OCI-LY7 (cell line): ENCODE measurements around the gene PRIMA1. TPM values are rescaled to one million over a fixed set of nuclear protein-coding genes. Genes with fewer than 3 reads are reported as not detected.

Experiments
- Bru-seq: library from RNA; stranded (reverse); fragments of 400-500 nt; gene quantifications from one replicate; lab custom pipeline; 2021; lab: Mats Ljungman, UMichigan
- BruChase-seq, 2 experiments: library from RNA; stranded (reverse); fragments of 400-500 nt; gene quantifications; one replicate each; lab custom pipeline; 2021; lab: Mats Ljungman, UMichigan
- BruUV-seq: library from RNA; stranded (reverse); fragments of 400-500 nt; replicated peaks from 2 replicates; lab custom pipeline; 2021; lab: Mats Ljungman, UMichigan
- CTCF ChIA-PET: fragments of 300-600 bp; sonication (Branson Sonifier 250); formaldehyde crosslinking; loops from one replicate; lab custom pipeline; 2022; ENCODE audit warnings: antibody characterized with exemption; ENCODE audit not compliant: unreplicated experiment; lab: Charles Lee
- POLR2A ChIA-PET: fragments of 300-600 bp; sonication (Branson Sonifier 250); formaldehyde crosslinking; loops from one replicate; lab custom pipeline; 2022; ENCODE audit warnings: antibody characterized with exemption; lab: Charles Lee
- DNase-seq: peaks from one replicate; pipeline ENCODE4 v3.0.0-alpha.2; 2015; ENCODE audit warnings: low spot score
- H2AFZ ChIP-seq: fragments of 200-600 bp; sonication (generic), shearing (Covaris generic); 2 replicates; pipeline ENCODE4 v1.6.1; 2014; ENCODE audit warnings: mild to moderate bottlenecking, antibody characterized with exemption, low read length, moderate library complexity
- H3K27ac ChIP-seq: fragments of 200-600 bp; sonication (generic); 2 replicates; pipeline ENCODE4 v1.5.1; 2014; ENCODE audit warnings: mixed run types, low read depth, mild to moderate bottlenecking, moderate library complexity, low read length, inconsistent platforms; ENCODE audit not compliant: poor library complexity, severe bottlenecking
- H3K36me3 ChIP-seq: fragments of 200-600 bp; sonication (generic); 2 replicates; pipeline ENCODE4 v1.6.1; 2014; ENCODE audit warnings: mild to moderate bottlenecking, antibody characterized with exemption, low read length, moderate library complexity, mixed read lengths; ENCODE audit not compliant: insufficient read depth
- H3K4me1 ChIP-seq: fragments of 200-600 bp; sonication (generic); 2 replicates; pipeline ENCODE4 v1.5.1; 2014; ENCODE audit warnings: mild to moderate bottlenecking, low read length; ENCODE audit not compliant: insufficient read depth, poor library complexity, severe bottlenecking
- H3K4me2 ChIP-seq: fragments of 200-600 bp; sonication (generic); 2 replicates; pipeline ENCODE4 v1.6.1; 2014; ENCODE audit warnings: mild to moderate bottlenecking, low read length
- H3K4me3 ChIP-seq: fragments of 200-600 bp; sonication (generic); 2 replicates; pipeline ENCODE4 v1.5.1; 2014; ENCODE audit warnings: mild to moderate bottlenecking, low read depth, low read length; ENCODE audit not compliant: poor library complexity, severe bottlenecking
- H3K79me2 ChIP-seq: fragments of 200-600 bp; sonication (generic); 2 replicates; pipeline ENCODE4 v1.6.1; 2016; ENCODE audit warnings: low read depth, mild to moderate bottlenecking, low read length, moderate library complexity, mixed read lengths; ENCODE audit not compliant: insufficient read depth
- H3K9me2 ChIP-seq: fragments of 200-600 bp; sonication (generic); 2 replicates; pipeline ENCODE4 v1.6.1; 2016; ENCODE audit warnings: mild to moderate bottlenecking, low read length, mixed read lengths; ENCODE audit not compliant: insufficient read depth
- H3K9me3 ChIP-seq: fragments of 200-600 bp; sonication (generic); 2 replicates; pipeline ENCODE4 v1.6.1; 2014; ENCODE audit warnings: mild to moderate bottlenecking, mixed run types, low read length, mixed read lengths
- H4K20me1 ChIP-seq: fragments of 200-600 bp; sonication (generic); 2 replicates; pipeline ENCODE4 v1.6.1; 2014; ENCODE audit warnings: mild to moderate bottlenecking, antibody characterized with exemption, low read length, moderate library complexity, mixed read lengths; ENCODE audit not compliant: insufficient read depth
- CTCF ChIP-seq: fragments of 200-600 bp; sonication (generic); conservative IDR thresholded peaks from 2 replicates; pipeline ENCODE4 v1.5.1; 2014; ENCODE audit warnings: mild to moderate bottlenecking, antibody characterized with exemption, low read length, moderate library complexity, mixed read lengths
- EZH2phosphoT487 ChIP-seq: fragments of 200-600 bp; sonication (generic); IDR thresholded peaks from 2 replicates; pipeline ENCODE4 v1.6.1; 2018; ENCODE audit warnings: low read depth, borderline replicate concordance, mild to moderate bottlenecking, mixed run types, antibody characterized with exemption, low read length, moderate library complexity, mixed read lengths
- intact Hi-C: fragments of 100-400 bp; cut with micrococcal nuclease; formaldehyde crosslinking; loops from one replicate; pipeline ENCODE4 v1.10.0; 2022; ENCODE audit not compliant: unreplicated experiment
- long read RNA-seq: library from polyadenylated mRNA; stranded (forward); transcript quantifications from one replicate; pipeline ENCODE4 v2.0.0, GENCODE V29; 2022
- total RNA-seq, 2 experiments: library from RNA; depleted of rRNA in 1 of 2; stranded (reverse); fragments of >200 nt in 1 of 2; shearing (Covaris generic) in 1 of 2; gene quantifications; 2 replicates each; pipeline ENCODE4 v1.2.3, GENCODE V29; 2014 to 2022

The PRIMA1 gene
- total RNA-seq (2014; rRNA removed; shearing (Covaris generic)): not detected in 2 replicates
- total RNA-seq (2022): not detected in 2 replicates
- Bru-seq, nascent RNA: not detected
- BruChase-seq, experiment 1, labeled RNA remaining after a 6-hour chase: not detected
- not detected for BruChase-seq, experiment 2, labeled RNA remaining after a 2-hour chase
- long read RNA-seq: 0 reads

GRCh38 chr14:93788293-93788542 is at the start of gene PRIMA1:
Gene PRIMA1, minus strand, starts transcription at chr14:93788485. Its CDS starts 767 bp downstream, at chr14:93787718.
- H3K27ac ChIP-seq: no peak within 1 kb of the TSS
- POLR2A ChIA-PET: no interaction called here
- no peaks in the 10 kb centered on the region for H3K4me1 ChIP-seq
- no peaks in the 10 kb centered on the region for H4K20me1 ChIP-seq
- no peaks in the 10 kb centered on the region for H3K79me2 ChIP-seq
- CTCF ChIA-PET: no interaction called here
- no peak within 1 kb of the TSS for H3K4me2 ChIP-seq
- H3K36me3 ChIP-seq: no peaks in the 10 kb centered on the region
- no peak within 1 kb of the TSS for H3K4me3 ChIP-seq
- DNase-seq: no peak
- intact Hi-C loops: no loop called here
- H3K9me3 ChIP-seq: no peaks in the 10 kb centered on the region
- BruUV-seq: no TSS peak
- H2AFZ ChIP-seq: no peak within 1 kb of the TSS
- H3K9me2 ChIP-seq: no peaks in the 10 kb centered on the region
- TF ChIP-seq EZH2phosphoT487: no peak
- TF ChIP-seq CTCF: no peak

GRCh38 chr14:93834699-93835371 is 46.5 kb upstream of the PRIMA1 start:
- Histone ChIP-seq H3K4me3 (no peak overlapping the region), H4K20me1 (no peaks in the 10 kb centered on the region), H3K9me3 (no peaks in the 10 kb centered on the region), H3K4me2 (no peak overlapping the region), H3K36me3 (no peaks in the 10 kb centered on the region), H3K4me1 (no peaks in the 10 kb centered on the region), H3K79me2 (no peaks in the 10 kb centered on the region), H3K9me2 (no peaks in the 10 kb centered on the region), H2AFZ (no peak overlapping the region), H3K27ac (no peak overlapping the region)
- no TSS peak for BruUV-seq
- intact Hi-C loops: no loop called here
- ChIA-PET POLR2A (no interaction called here), CTCF (no interaction called here)
- TF ChIP-seq EZH2phosphoT487: no peak
- no peak for DNase-seq

- H3K4me3 ChIP-seq: no peak overlapping the region
- no peaks in the 10 kb centered on the region for H4K20me1 ChIP-seq
- H3K4me2 ChIP-seq: no peak overlapping the region
- intact Hi-C loops: no loop called here
- H3K36me3 ChIP-seq: no peaks in the 10 kb centered on the region
- no peak for DNase-seq
- CTCF ChIA-PET: no interaction called here
- no peaks in the 10 kb centered on the region for H3K9me2 ChIP-seq
- no peak overlapping the region for H3K27ac ChIP-seq
- BruUV-seq: no TSS peak
- POLR2A ChIA-PET: no interaction called here
- no peaks in the 10 kb centered on the region for H3K9me3 ChIP-seq
- no peaks in the 10 kb centered on the region for H3K4me1 ChIP-seq
- no peak for TF ChIP-seq EZH2phosphoT487
- no peak for TF ChIP-seq CTCF
- no peak overlapping the region for H2AFZ ChIP-seq
- no peaks in the 10 kb centered on the region for H3K79me2 ChIP-seq
Measured at GRCh38 chr14:93832665-93833064, 44.4 kb upstream of the PRIMA1 start.
